GM12878 (cell line): ENCODE results near the gene SARDH. TPM values are rescaled to one million over a fixed set of nuclear protein-coding genes. Genes with fewer than 3 reads are reported as not detected.

Experiments
- ATAC-seq: fragments of 200-7000 bp; cut with Tn5 transposase; 3 replicates; pipeline ENCODE4 v1.9.1; 2020; ENCODE audit warnings: mild to moderate bottlenecking, moderate library complexity
- BruUV-seq: library from RNA; stranded (reverse); fragments of 400-500 nt; replicated peaks from 2 replicates; lab custom pipeline; 2021; lab: Mats Ljungman, UMichigan
- CTCF ChIA-PET: fragments of 300-600 bp; sonication (Branson Sonifier 250); formaldehyde crosslinking; extraction: SDS; loops from one replicate; lab custom pipeline; 2021; ENCODE audit warnings: inconsistent platforms; lab: Yijun Ruan, JAX
- POLR2A ChIA-PET: fragments of 350-600 bp; formaldehyde crosslinking; extraction: SDS; loops from one replicate; lab custom pipeline; 2021; ENCODE audit warnings: inconsistent platforms; lab: Charles Lee
- RAD21 ChIA-PET: fragments of 300-600 bp; sonication (Branson Sonifier 250); formaldehyde crosslinking; loops from one replicate; lab custom pipeline; 2023; ENCODE audit warnings: antibody characterized with exemption; ENCODE audit not compliant: unreplicated experiment; lab: Charles Lee
- SMC1A ChIA-PET: fragments of 300-600 bp; sonication (Branson Sonifier 250); formaldehyde crosslinking; loops from one replicate; lab custom pipeline; 2023; ENCODE audit not compliant: unreplicated experiment, uncharacterized antibody; lab: Charles Lee
- DNase-seq: peaks from one replicate; pipeline ENCODE4 v3.0.0-alpha.2; 2011; ENCODE audit warnings: low read depth, low spot score
- FAIRE-seq: peaks from 3 replicates; lab custom pipeline; 2011; peaks lifted over from hg19 to GRCh38; lab: Jason Lieb, UNC
- H2AFZ ChIP-seq: 2 replicates; pipeline ENCODE4 v1.6.0; 2011; ENCODE audit warnings: low read depth, low read length, control low read depth; ENCODE audit not compliant: control insufficient read depth
- H3K27ac ChIP-seq: 2 replicates; pipeline ENCODE4 v1.5.1; 2011; ENCODE audit warnings: control low read depth; ENCODE audit not compliant: control insufficient read depth, insufficient read depth
- H3K27me3 ChIP-seq, 2 experiments: replicated peaks in 1 of 2; 2 replicates each; pipeline versions ENCODE4 v1.6.0 to v1.6.1; 2011; ENCODE audit warnings: low read length in 1 of 2; ENCODE audit not compliant: control insufficient read depth in 2 of 2, insufficient read depth in 2 of 2
- H3K36me3 ChIP-seq, 2 experiments: 2 replicates each; pipeline ENCODE4 v1.5.1; 2011; ENCODE audit warnings: low read length in 1 of 2; ENCODE audit not compliant: control insufficient read depth in 2 of 2, insufficient read depth in 2 of 2
- H3K4me1 ChIP-seq: 2 replicates; pipeline ENCODE4 v1.6.1; 2011; ENCODE audit warnings: mild to moderate bottlenecking, low read length, moderate library complexity, mixed read lengths; ENCODE audit not compliant: control insufficient read depth, insufficient read depth
- H3K4me2 ChIP-seq: 2 replicates; pipeline ENCODE4 v1.6.0; 2011; ENCODE audit warnings: control low read depth; ENCODE audit not compliant: control insufficient read depth, insufficient read depth
- H3K4me3 ChIP-seq: fragments of 200-600 bp; sonication (generic); 2 replicates; pipeline ENCODE4 v1.5.1; 2016
- H3K79me2 ChIP-seq: 2 replicates; pipeline ENCODE4 v1.6.0; 2011; ENCODE audit warnings: low read length; ENCODE audit not compliant: control insufficient read depth, insufficient read depth
- H3K9ac ChIP-seq: 2 replicates; pipeline ENCODE4 v1.8.0; 2011; ENCODE audit warnings: low read length, control low read depth, mixed read lengths; ENCODE audit not compliant: control insufficient read depth, insufficient read depth
- H3K9me3 ChIP-seq: replicated peaks from 3 replicates; pipeline ENCODE4 v1.5.1; 2011; ENCODE audit warnings: mild to moderate bottlenecking, low read length; ENCODE audit not compliant: control insufficient read depth, insufficient read depth
- H4K20me1 ChIP-seq: 2 replicates; pipeline ENCODE4 v1.6.0; 2011; ENCODE audit not compliant: control insufficient read depth, insufficient read depth
- BCL11A ChIP-seq: IDR thresholded peaks from 2 replicates; pipeline ENCODE4 v1.6.1; 2011; ENCODE audit warnings: low read depth, low read length
- CHD1 ChIP-seq: IDR thresholded peaks from 2 replicates; pipeline ENCODE4 v1.6.1; 2012; ENCODE audit warnings: low read depth, low read length, improper control_type of control experiment
- FOXM1 ChIP-seq: IDR thresholded peaks from 2 replicates; pipeline ENCODE4 v1.6.1; 2012; ENCODE audit warnings: low read depth, mild to moderate bottlenecking, inconsistent platforms, low read length, moderate library complexity
- MTA3 ChIP-seq: IDR thresholded peaks from 2 replicates; pipeline ENCODE4 v1.6.1; 2012; ENCODE audit warnings: low read length, inconsistent platforms, borderline replicate concordance
- MYB ChIP-seq: fragments of 150-350 bp; IDR thresholded peaks from 2 replicates; pipeline ENCODE4 v1.6.1; 2014; ENCODE audit warnings: mild to moderate bottlenecking, low read depth, low read length, borderline replicate concordance
- NFXL1 ChIP-seq: fragments of 450-650 bp; IDR thresholded peaks from 2 replicates; pipeline ENCODE4 v1.6.1; 2017; ENCODE audit warnings: antibody characterized with exemption, mild to moderate bottlenecking, borderline replicate concordance
- NFYA ChIP-seq: IDR thresholded peaks from 2 replicates; pipeline ENCODE4 v1.6.1; 2011; ENCODE audit warnings: low read depth, mild to moderate bottlenecking, low read length, improper control_type of control experiment, borderline replicate concordance
- POLR2AphosphoS5 ChIP-seq: IDR thresholded peaks from 2 replicates; pipeline ENCODE4 v1.6.1; 2011; ENCODE audit warnings: mild to moderate bottlenecking, low read length, inconsistent platforms
- RCOR1 ChIP-seq: conservative IDR thresholded peaks from 2 replicates; pipeline ENCODE4 v1.6.1; 2012; ENCODE audit warnings: low read depth, low read length, improper control_type of control experiment
- YBX1 ChIP-seq: fragments of 450-650 bp; IDR thresholded peaks from 2 replicates; pipeline ENCODE4 v1.6.1; 2016; ENCODE audit warnings: antibody characterized with exemption
- WGBS: methylation state at CpG from one replicate; pipeline ENCODE4 v1.1.6; 2016; ENCODE audit warnings: low lambda C conversion rate; ENCODE audit not compliant: insufficient replicate concordance, insufficient coverage; ENCODE audit errors: missing lambda C conversion rate; 5-methylcytosine and 5-hydroxymethylcytosine counted together
- in situ Hi-C: fragments of 300-500 bp; cut with MboI; formaldehyde crosslinking; loops from 9 replicates; pipeline ENCODE4 v1.14.3; 2018; ENCODE audit warnings: mixed read lengths
- intact Hi-C: fragments of 100-400 bp; cut with micrococcal nuclease; formaldehyde crosslinking; loops from one replicate; pipeline ENCODE4 v1.14.2; 2022; ENCODE audit not compliant: unreplicated experiment
- polyA plus RNA-seq, 11 experiments: library from polyadenylated mRNA; depleted of rRNA in 4 of 11; unstranded in 6 of 11; stranded (reverse) in 5 of 11; fragments of >200 nt; fragmentation: Nextera tagmentation in 4 of 11; fragmentation: Illumina TruSeq in 1 of 11; extraction: Ambion mirVana in 4 of 11; extraction: Trizol in 1 of 11; gene quantifications; 1 replicate in 1 of 11; 2 replicates in 10 of 11; pipeline versions ENCODE4 v1.2.1 to v1.2.3, GENCODE V29; 2011 to 2016; ENCODE audit warnings: inconsistent platforms in 2 of 11, missing spikeins in 2 of 11, low read depth in 1 of 11
- total RNA-seq, 4 experiments: library from RNA; depleted of rRNA in 3 of 4; stranded (reverse); fragments of >200 nt in 3 of 4; fragmentation: Illumina TruSeq in 1 of 4; extraction: Trizol in 1 of 4; gene quantifications; 2 replicates each; pipeline versions ENCODE4 v1.2.1 to v1.2.3, GENCODE V29; 2013 to 2021
- TF ChIP-seq, protein P1 (sequence below): IDR thresholded peaks from 2 replicates; pipeline ENCODE4 v1.6.1; 2011; ENCODE audit warnings: low read depth, mild to moderate bottlenecking, low read length, moderate library complexity, borderline replicate concordance; ENCODE audit errors: extremely low read depth
- TF ChIP-seq, protein P2 (sequence below): fragments of 450-650 bp; IDR thresholded peaks from 2 replicates; pipeline ENCODE4 v1.6.1; 2017; ENCODE audit warnings: mild to moderate bottlenecking, moderate library complexity
- TF ChIP-seq, protein P3 (sequence below): fragments of 450-650 bp; IDR thresholded peaks from 2 replicates; pipeline ENCODE4 v1.6.1; 2017; ENCODE audit warnings: mild to moderate bottlenecking, low read depth, inconsistent platforms; ENCODE audit not compliant: poor library complexity, severe bottlenecking

SARDH gene
- total and polyA plus RNA-seq, 10 of the 15 experiments (the other 5 are each of a cell fraction or from before 2014, with no cell fraction given), result 0.03 to 0.15 (median 0.10) TPM; not detected in 6

DNA sequence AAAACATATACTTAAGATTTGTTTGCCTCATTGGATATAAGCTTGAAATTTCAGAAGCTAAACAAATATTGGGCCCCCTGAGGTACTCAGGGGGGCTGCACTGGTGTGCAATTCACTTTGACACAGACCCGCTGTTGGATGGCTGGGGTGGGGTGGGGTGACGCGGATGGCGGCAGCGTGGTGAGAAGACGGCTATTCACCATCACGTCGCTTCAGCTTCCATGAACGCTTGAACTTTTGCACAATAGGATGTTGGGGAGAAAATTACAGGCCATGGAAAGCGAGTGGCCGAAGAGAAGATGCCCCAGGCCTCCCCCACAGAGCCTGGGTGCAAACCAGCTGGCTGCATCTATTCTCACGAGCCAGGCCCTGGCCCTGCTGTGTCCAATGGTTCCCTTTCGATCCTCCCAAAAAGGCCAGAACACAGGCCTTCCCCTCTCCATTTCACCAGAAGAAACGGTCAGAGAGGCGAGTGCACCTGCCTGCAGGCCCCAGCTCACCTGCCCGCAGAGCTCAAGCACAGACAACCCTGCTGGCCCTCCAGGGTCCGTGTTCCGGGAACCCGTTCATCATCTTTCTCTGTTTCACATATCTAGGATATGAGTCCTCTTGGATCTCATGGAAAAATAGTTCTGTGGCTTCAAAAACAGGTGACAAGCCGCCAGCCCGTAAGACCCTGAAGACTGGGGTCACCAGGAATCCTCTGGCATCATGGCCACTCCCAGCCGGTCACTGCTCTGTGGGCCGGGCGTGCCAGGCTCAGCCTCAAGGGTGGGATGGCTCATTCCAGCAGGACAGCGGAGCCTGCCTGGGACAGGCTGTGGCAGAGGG, 46.8 kb upstream of the SARDH start:
- H4K20me1 ChIP-seq, result no peaks in the 10 kb centered on the region
- ChIA-PET POLR2A (no interaction called here), RAD21 (interaction anchor here (0.9 kb wide), 1 partner anchor 209 kb away, joined by 9 read pairs; no protein-coding TSS in a partner anchor), SMC1A (interaction anchor here (2.0 kb wide), 1 partner anchor 209 kb away, joined by 12 read pairs; no protein-coding TSS in a partner anchor), CTCF (interaction anchor here (1.0 to 6.8 kb wide), 5 partner anchors 10 to 316 kb away, joined by 3 to 177 read pairs (median 3); no protein-coding TSS in a partner anchor)
- no peaks in the 10 kb centered on the region; the same call in 1 of the 2 replicates for H3K79me2 ChIP-seq
- H3K4me3 ChIP-seq, result no peak overlapping the region
- TF ChIP-seq RCOR1 (no peak), NFXL1 (no peak), CHD1 (no peak), MYB (no peak), MTA3 (no peak), FOXM1 (no peak), NFYA (no peak), POLR2AphosphoS5 (no peak), BCL11A (no peak), YBX1 (no peak)
- TF ChIP-seq, protein P1, sequence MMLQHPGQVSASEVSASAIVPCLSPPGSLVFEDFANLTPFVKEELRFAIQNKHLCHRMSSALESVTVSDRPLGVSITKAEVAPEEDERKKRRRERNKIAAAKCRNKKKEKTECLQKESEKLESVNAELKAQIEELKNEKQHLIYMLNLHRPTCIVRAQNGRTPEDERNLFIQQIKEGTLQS, result no peak
- TF ChIP-seq, protein P2, sequence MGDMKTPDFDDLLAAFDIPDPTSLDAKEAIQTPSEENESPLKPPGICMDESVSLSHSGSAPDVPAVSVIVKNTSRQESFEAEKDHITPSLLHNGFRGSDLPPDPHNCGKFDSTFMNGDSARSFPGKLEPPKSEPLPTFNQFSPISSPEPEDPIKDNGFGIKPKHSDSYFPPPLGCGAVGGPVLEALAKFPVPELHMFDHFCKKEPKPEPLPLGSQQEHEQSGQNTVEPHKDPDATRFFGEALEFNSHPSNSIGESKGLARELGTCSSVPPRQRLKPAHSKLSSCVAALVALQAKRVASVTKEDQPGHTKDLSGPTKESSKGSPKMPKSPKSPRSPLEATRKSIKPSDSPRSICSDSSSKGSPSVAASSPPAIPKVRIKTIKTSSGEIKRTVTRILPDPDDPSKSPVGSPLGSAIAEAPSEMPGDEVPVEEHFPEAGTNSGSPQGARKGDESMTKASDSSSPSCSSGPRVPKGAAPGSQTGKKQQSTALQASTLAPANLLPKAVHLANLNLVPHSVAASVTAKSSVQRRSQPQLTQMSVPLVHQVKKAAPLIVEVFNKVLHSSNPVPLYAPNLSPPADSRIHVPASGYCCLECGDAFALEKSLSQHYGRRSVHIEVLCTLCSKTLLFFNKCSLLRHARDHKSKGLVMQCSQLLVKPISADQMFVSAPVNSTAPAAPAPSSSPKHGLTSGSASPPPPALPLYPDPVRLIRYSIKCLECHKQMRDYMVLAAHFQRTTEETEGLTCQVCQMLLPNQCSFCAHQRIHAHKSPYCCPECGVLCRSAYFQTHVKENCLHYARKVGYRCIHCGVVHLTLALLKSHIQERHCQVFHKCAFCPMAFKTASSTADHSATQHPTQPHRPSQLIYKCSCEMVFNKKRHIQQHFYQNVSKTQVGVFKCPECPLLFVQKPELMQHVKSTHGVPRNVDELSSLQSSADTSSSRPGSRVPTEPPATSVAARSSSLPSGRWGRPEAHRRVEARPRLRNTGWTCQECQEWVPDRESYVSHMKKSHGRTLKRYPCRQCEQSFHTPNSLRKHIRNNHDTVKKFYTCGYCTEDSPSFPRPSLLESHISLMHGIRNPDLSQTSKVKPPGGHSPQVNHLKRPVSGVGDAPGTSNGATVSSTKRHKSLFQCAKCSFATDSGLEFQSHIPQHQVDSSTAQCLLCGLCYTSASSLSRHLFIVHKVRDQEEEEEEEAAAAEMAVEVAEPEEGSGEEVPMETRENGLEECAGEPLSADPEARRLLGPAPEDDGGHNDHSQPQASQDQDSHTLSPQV, result no peak
- TF ChIP-seq, protein P3, sequence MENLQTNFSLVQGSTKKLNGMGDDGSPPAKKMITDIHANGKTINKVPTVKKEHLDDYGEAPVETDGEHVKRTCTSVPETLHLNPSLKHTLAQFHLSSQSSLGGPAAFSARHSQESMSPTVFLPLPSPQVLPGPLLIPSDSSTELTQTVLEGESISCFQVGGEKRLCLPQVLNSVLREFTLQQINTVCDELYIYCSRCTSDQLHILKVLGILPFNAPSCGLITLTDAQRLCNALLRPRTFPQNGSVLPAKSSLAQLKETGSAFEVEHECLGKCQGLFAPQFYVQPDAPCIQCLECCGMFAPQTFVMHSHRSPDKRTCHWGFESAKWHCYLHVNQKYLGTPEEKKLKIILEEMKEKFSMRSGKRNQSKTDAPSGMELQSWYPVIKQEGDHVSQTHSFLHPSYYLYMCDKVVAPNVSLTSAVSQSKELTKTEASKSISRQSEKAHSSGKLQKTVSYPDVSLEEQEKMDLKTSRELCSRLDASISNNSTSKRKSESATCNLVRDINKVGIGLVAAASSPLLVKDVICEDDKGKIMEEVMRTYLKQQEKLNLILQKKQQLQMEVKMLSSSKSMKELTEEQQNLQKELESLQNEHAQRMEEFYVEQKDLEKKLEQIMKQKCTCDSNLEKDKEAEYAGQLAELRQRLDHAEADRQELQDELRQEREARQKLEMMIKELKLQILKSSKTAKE, result no peak
- 100% methylated on average over 25 of the region's 25 CpGs for whole genome bisulfite sequencing
- DNase-seq, result no peak
- BruUV-seq, result no TSS peak
- H3K36me3 ChIP-seq, result peaks cover 10 to 18% of the 10 kb centered on the region in 2 experiments; a peak in 3 of 4 replicates
- no peaks in the 10 kb centered on the region for H3K9me3 ChIP-seq
- no peak overlapping the region for H3K4me2 ChIP-seq
- H3K4me1 ChIP-seq, result peaks cover 38% of the 10 kb centered on the region
- no peak for ATAC-seq
- H3K27me3 ChIP-seq, result no peaks in the 10 kb centered on the region
- H3K9ac ChIP-seq, result no peak overlapping the region
- no peak overlapping the region for H2AFZ ChIP-seq
- H3K27ac ChIP-seq, result peak overlapping the region; percentile 37; the same call in 1 of the 2 replicates
- FAIRE-seq, result no peak
- in situ Hi-C loops, result loop anchor here (5.0 kb wide), 1 partner anchor 207 kb away; the partner anchor contains the start of gene VAV2
- intact Hi-C loops, result no loop called here
